ENCODE data around the gene ANKS1B. TPM values are rescaled to one million over a fixed set of nuclear protein-coding genes. Genes with fewer than 3 reads are reported as not detected.

Gene ANKS1B
- total RNA-seq, 4 donors from 2014 or later: 14.0 to 38.4 (median 28.6) TPM

DNA sequence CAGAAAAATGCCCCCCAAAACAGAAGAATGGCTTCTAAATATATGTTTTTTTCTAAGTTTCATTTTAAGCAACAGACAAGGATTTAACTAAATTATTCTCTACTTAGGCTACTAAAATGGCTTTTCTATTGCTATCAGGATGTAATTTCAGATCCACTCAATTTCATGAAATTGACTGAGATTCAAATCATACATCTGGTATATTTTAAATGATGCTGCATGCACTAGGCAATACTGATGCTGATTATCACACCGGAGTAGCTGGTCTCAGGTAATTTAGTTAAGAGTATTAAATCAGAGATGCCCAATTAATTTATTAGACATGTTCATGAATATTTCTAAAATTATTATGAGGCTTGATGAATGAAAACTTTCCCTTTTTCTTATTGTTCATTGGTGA is 1188.0 kb downstream of the ANKS1B start:
- no peaks in the 10 kb centered on the region for H3K9me3 ChIP-seq
- DNase-seq (ENCODE audit: low spot score in 2 of 2): no peak
- H3K27me3 ChIP-seq: no peaks in the 10 kb centered on the region
- TF ChIP-seq, protein P1, sequence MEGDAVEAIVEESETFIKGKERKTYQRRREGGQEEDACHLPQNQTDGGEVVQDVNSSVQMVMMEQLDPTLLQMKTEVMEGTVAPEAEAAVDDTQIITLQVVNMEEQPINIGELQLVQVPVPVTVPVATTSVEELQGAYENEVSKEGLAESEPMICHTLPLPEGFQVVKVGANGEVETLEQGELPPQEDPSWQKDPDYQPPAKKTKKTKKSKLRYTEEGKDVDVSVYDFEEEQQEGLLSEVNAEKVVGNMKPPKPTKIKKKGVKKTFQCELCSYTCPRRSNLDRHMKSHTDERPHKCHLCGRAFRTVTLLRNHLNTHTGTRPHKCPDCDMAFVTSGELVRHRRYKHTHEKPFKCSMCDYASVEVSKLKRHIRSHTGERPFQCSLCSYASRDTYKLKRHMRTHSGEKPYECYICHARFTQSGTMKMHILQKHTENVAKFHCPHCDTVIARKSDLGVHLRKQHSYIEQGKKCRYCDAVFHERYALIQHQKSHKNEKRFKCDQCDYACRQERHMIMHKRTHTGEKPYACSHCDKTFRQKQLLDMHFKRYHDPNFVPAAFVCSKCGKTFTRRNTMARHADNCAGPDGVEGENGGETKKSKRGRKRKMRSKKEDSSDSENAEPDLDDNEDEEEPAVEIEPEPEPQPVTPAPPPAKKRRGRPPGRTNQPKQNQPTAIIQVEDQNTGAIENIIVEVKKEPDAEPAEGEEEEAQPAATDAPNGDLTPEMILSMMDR (IDR thresholded peaks at IDR 0.05): no peak
- TF ChIP-seq EP300 (IDR thresholded peaks at IDR 0.05): no peak
- TF ChIP-seq POLR2A (IDR thresholded peaks at IDR 0.05): no peak
- H3K36me3 ChIP-seq: no peaks in the 10 kb centered on the region
- H3K4me3 ChIP-seq: no peak overlapping the region
- no peaks in the 10 kb centered on the region for H3K4me1 ChIP-seq
- H3K27ac ChIP-seq: no peak overlapping the region
- WGBS, 2 donors: 95 to 98% methylated on average over 1 of the region's 1 CpG

DNA sequence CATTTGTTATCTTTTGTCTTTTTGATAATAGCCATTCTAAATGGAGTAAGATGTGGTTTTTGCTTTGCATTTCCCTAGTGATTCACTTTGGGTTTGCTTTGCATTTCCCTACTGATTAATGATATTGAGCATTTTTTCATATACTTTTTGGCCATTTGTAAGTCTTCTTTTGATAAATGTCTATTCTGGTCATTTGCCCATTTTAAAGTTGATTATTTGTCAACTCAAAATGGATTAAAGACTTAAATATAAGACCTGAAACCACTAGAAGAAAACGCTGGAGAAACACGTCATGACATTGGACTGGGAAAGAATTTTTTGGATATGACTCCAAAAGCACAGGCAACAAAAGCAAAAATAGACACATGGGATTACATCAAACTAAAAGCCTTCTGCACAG is 1191.6 kb downstream of the ANKS1B start:
- no peak for DNase-seq (ENCODE audit: low spot score in 2 of 2)
- no peak overlapping the region for H3K27ac ChIP-seq
- H3K36me3 ChIP-seq: no peaks in the 10 kb centered on the region
- H3K9me3 ChIP-seq: no peaks in the 10 kb centered on the region
- H3K4me1 ChIP-seq: no peaks in the 10 kb centered on the region
- H3K27me3 ChIP-seq: no peaks in the 10 kb centered on the region
- H3K4me3 ChIP-seq: no peak overlapping the region
- 84 to 85% methylated on average over 2 of the region's 2 CpGs for WGBS, 2 donors
- no peak for TF ChIP-seq EP300 (IDR thresholded peaks at IDR 0.05)
- TF ChIP-seq, protein P1 (IDR thresholded peaks at IDR 0.05): no peak
- no peak for TF ChIP-seq POLR2A (IDR thresholded peaks at IDR 0.05)

DNA sequence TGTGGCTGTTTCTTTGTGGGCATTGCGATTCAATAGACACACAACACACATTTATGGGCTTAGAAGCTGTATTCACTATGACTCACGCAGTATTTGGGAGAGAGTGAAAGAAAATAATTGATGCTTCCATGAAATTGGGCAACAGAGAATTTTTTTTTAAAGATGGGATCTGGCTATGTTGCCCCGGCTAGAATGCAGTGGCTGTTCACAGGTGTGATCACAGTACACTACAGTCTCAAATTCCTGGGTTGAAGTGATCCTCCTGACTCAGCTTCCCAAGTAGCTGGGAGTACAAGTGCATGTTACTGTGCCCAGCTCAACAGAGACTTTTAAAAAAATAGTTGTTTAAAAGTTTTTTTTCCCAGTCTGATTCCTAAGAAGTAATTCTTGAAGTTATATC is 1193.3 kb downstream of the ANKS1B start:
- DNase-seq (ENCODE audit: low spot score in 2 of 2): no peak
- no peak overlapping the region for H3K27ac ChIP-seq
- TF ChIP-seq, protein P1 (IDR thresholded peaks at IDR 0.05): no peak
- no peak for TF ChIP-seq POLR2A (IDR thresholded peaks at IDR 0.05)
- TF ChIP-seq EP300 (IDR thresholded peaks at IDR 0.05): no peak
- H3K9me3 ChIP-seq: no peaks in the 10 kb centered on the region
- WGBS, 2 donors: 90 to 94% methylated on average over 3 of the region's 3 CpGs
- H3K36me3 ChIP-seq: no peaks in the 10 kb centered on the region
- no peaks in the 10 kb centered on the region for H3K4me1 ChIP-seq
- H3K4me3 ChIP-seq: no peak overlapping the region
- no peaks in the 10 kb centered on the region for H3K27me3 ChIP-seq

DNA sequence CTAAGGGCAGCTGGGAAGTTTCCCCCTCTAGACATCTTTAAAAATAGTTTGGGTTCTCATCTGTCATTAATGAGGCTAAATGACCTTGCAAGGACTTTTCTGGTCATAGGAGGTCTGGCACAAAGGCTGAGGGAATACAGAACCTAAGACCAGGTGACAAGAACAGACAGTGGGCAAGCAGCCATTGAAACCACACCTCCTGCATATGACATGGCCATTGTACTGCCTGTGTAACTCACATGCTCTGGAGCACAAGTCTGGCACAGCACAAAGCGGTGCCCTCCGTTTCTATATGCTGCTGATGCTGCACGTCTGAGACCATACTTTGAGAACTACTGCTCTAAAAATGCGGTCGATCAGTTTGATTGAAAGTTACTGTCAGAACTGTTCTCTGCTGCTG is 1196.3 kb downstream of the ANKS1B start:
- H3K4me3 ChIP-seq: no peak overlapping the region
- 67 to 76% methylated on average over 5 of the region's 5 CpGs for WGBS, 2 donors
- no peaks in the 10 kb centered on the region for H3K4me1 ChIP-seq
- no peaks in the 10 kb centered on the region for H3K36me3 ChIP-seq
- TF ChIP-seq EP300 (IDR thresholded peaks at IDR 0.05): no peak
- no peak for TF ChIP-seq POLR2A (IDR thresholded peaks at IDR 0.05)
- TF ChIP-seq, protein P1 (IDR thresholded peaks at IDR 0.05): no peak
- no peak overlapping the region for H3K27ac ChIP-seq
- DNase-seq (ENCODE audit: low spot score in 2 of 2): no peak
- H3K9me3 ChIP-seq: no peaks in the 10 kb centered on the region
- H3K27me3 ChIP-seq: no peaks in the 10 kb centered on the region

DNA sequence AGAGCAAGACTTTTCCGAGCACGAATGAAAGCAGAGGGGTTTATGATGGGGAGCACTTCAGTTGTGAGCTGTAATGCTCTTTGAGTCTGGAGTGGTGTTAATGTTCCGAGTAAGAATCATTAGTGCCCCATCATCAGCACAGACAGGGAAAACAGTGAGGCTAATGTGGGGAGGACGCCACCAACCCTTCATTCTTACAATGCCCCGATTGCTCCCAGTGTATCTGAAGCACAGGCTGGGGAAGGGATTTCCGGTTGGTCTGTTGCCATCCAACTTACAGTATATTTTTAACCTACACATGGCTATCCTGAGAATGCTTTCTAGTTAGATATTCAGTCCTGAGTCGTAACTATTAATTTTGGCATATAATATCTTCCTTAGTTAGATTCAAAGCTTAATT is 1198.1 kb downstream of the ANKS1B start:
- H3K4me3 ChIP-seq: no peak overlapping the region
- no peaks in the 10 kb centered on the region for H3K27me3 ChIP-seq
- no peak overlapping the region for H3K27ac ChIP-seq
- no peak for TF ChIP-seq POLR2A (IDR thresholded peaks at IDR 0.05)
- TF ChIP-seq, protein P1 (IDR thresholded peaks at IDR 0.05): no peak
- TF ChIP-seq EP300 (IDR thresholded peaks at IDR 0.05): no peak
- no peaks in the 10 kb centered on the region for H3K9me3 ChIP-seq
- WGBS, 2 donors: 51 to 57% methylated on average over 7 of the region's 7 CpGs
- no peak for DNase-seq (ENCODE audit: low spot score in 2 of 2)
- H3K4me1 ChIP-seq: no peaks in the 10 kb centered on the region
- H3K36me3 ChIP-seq: no peaks in the 10 kb centered on the region
